Stomach smooth muscle (tissue), 2 donors: ENCODE data around the gene FLT1.
A peak's percentile ranks its signal among the peaks of the same experiment; 100 is the strongest.

ENCODE experiments used
- H3K27ac ChIP-seq: one replicate; pipeline ENCODE4 v1.7.0; 2013; ENCODE audit warnings: mild to moderate bottlenecking, low read length, inconsistent platforms
- H3K27me3 ChIP-seq, 2 donors: one replicate each; pipeline ENCODE4 v1.7.0; 2013; ENCODE audit warnings: low read length in 2 of 2; ENCODE audit not compliant: insufficient read depth in 2 of 2, control insufficient read depth in 1 of 2
- H3K36me3 ChIP-seq, 2 donors: one replicate each; pipeline ENCODE4 v1.7.0; 2013; ENCODE audit warnings: low read length in 2 of 2; ENCODE audit not compliant: control insufficient read depth in 2 of 2, insufficient read depth in 2 of 2
- H3K4me1 ChIP-seq: one replicate; pipeline ENCODE4 v1.7.0; 2013; ENCODE audit warnings: low read length; ENCODE audit not compliant: control insufficient read depth, insufficient read depth
- H3K4me3 ChIP-seq, 2 donors: one replicate each; pipeline ENCODE4 v1.7.0; 2013; ENCODE audit warnings: low read length in 2 of 2
- H3K9ac ChIP-seq, 2 donors: one replicate each; pipeline ENCODE4 v1.7.0; 2013; ENCODE audit warnings: low read length in 2 of 2, mild to moderate bottlenecking in 1 of 2
- H3K9me3 ChIP-seq, 2 donors: one replicate each; pipeline ENCODE4 v1.7.0; 2013; ENCODE audit warnings: low read length in 2 of 2; ENCODE audit not compliant: control insufficient read depth in 2 of 2
- donor health status: healthy.
- donor health status: Pancreatic carcinoma.

The FLT1 gene

DNA sequence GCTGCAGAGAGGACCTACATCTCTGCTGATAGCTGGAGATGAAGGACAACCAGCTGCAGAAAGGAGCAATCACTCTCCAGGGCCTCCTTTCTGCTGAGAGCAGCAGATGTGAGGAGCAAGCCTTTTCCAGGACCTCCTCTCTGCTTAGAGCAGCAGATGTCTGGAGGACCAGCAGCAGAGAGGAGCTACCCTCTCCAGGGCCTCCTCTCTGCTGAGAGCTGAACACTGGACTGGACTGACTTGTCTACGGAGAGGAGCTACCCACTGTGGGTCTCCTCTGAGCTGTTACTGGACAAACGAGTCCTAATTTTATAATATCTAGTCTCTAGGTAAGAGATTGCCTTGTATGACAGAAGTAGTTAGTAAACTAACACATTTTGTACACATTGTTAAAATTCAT is 40.8 kb upstream of the FLT1 start:
- Histone ChIP-seq H3K9ac (no peak overlapping the region), H3K4me1 (peaks cover 14% of the 10 kb centered on the region), H3K27ac (no peak overlapping the region), H3K36me3 (no peaks in the 10 kb centered on the region), H3K9me3 (no peaks in the 10 kb centered on the region), H3K27me3 (peaks cover 20 to 32% of the 10 kb centered on the region in 2 donors), H3K4me3 (no peak overlapping the region)

GRCh38 chr13:28534801-28535200 is 39.9 kb upstream of the FLT1 start:
- peaks cover 27 to 39% of the 10 kb centered on the region in 2 donors for H3K27me3 ChIP-seq
- H3K27ac ChIP-seq = no peak overlapping the region
- H3K4me1 ChIP-seq = peaks cover 14% of the 10 kb centered on the region
- no peaks in the 10 kb centered on the region for H3K36me3 ChIP-seq
- no peak overlapping the region for H3K4me3 ChIP-seq
- no peak overlapping the region for H3K9ac ChIP-seq
- no peaks in the 10 kb centered on the region for H3K9me3 ChIP-seq

DNA sequence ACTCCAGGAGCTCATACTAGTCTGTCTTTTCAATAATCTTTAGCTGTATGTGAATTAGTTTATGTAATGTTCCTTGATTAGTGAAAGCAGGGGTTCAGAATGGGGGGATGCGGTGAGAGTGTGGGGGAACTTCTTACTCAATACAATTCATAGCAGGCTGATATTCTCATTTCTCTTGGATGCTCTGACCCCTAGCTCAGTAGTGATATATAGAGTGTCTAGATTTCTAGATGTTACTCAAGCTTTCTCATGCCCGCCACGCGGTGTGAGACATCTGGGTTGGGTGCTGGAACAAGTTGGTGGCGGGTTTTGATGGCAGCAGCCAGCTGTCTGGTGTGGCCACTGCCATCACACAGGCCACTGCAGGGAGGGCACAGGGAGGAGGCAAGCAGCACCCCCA is 39.3 kb upstream of the FLT1 start:
- H3K27me3 ChIP-seq = peaks cover 27 to 39% of the 10 kb centered on the region in 2 donors
- H3K4me3 ChIP-seq = no peak overlapping the region
- H3K9ac ChIP-seq = no peak overlapping the region
- no peak overlapping the region for H3K27ac ChIP-seq
- peaks cover 14% of the 10 kb centered on the region for H3K4me1 ChIP-seq
- no peaks in the 10 kb centered on the region for H3K9me3 ChIP-seq
- H3K36me3 ChIP-seq = no peaks in the 10 kb centered on the region

- H3K4me1 ChIP-seq = peaks cover 14% of the 10 kb centered on the region
- no peak overlapping the region for H3K9ac ChIP-seq
- no peaks in the 10 kb centered on the region for H3K36me3 ChIP-seq
- H3K27ac ChIP-seq = no peak overlapping the region
- no peak overlapping the region for H3K4me3 ChIP-seq
- no peaks in the 10 kb centered on the region for H3K9me3 ChIP-seq
- peaks cover 31 to 41% of the 10 kb centered on the region in 2 donors for H3K27me3 ChIP-seq
Measured at GRCh38 chr13:28533441-28534166, 38.7 kb upstream of the FLT1 start.

DNA sequence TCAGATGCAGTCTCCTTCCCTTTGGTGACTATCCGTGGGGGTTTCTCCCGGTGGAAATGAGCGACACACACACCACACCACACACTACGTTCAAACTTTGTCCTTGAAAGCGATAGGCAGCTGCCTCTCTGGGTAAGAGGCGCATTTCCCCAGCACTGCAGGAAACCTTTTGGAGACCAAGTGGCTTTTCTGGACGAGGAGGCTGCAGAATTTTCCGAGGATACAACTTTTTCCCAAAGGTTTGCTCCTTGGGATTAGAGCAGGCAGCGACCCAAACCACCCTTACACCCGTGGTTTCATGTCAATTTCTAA is 38.2 kb upstream of the FLT1 start:
- Histone ChIP-seq H3K9ac (no peak overlapping the region), H3K27ac (no peak overlapping the region)

DNA sequence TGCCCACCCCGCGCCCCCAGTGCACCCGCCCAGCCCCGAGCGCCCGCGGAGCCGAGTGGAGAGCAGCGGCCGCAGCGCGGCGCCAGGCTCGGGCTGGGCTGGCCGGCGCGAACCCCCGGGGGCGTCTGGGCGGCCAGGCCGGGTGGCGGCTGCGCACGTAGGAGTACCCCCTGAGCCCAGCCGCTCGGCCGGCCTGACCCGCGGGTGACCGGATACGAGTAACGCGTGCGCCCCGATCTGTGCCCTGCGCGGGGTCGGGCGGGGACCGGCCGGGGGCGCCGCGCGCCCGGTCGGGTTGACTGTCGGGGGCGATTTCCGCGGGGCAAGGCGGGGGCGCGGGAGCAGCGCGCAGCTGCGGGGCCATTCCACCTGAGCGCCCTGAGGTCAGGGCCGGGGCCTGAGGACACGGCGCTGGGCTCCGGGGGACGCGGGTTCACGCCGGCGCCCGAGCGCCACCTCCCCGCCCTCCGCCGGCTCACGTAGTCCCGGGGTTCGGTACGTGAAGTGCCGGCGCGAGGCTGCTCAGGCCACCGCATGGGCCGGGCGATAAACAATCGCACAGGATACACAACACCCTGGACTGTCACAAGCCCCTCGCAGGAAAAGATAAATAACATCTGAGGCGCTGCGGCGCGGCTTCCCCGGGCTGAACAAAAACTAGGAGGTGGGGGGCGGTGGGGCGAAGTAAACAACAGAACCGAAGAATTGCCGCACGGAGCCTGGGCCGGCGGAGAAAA is 37.6 kb upstream of the FLT1 start:
- H3K36me3 ChIP-seq = no peaks in the 10 kb centered on the region
- H3K9me3 ChIP-seq = no peaks in the 10 kb centered on the region
- peaks cover 31 to 45% of the 10 kb centered on the region in 2 donors for H3K27me3 ChIP-seq
- H3K4me1 ChIP-seq = peaks cover 14% of the 10 kb centered on the region
- H3K27ac ChIP-seq = no peak overlapping the region
- H3K4me3 ChIP-seq = peak overlapping the region in 1 of 2 donors; percentile 57
- H3K9ac ChIP-seq = no peak overlapping the region

More for the DNA sequence above, 38.2 kb upstream of the FLT1 start:
- H3K27me3 ChIP-seq = peaks cover 31 to 45% of the 10 kb centered on the region in 2 donors
- no peaks in the 10 kb centered on the region for H3K36me3 ChIP-seq
- peaks cover 14% of the 10 kb centered on the region for H3K4me1 ChIP-seq
- H3K9me3 ChIP-seq = no peaks in the 10 kb centered on the region
- peak overlapping the region in 1 of 2 donors; percentile 47 for H3K4me3 ChIP-seq

DNA sequence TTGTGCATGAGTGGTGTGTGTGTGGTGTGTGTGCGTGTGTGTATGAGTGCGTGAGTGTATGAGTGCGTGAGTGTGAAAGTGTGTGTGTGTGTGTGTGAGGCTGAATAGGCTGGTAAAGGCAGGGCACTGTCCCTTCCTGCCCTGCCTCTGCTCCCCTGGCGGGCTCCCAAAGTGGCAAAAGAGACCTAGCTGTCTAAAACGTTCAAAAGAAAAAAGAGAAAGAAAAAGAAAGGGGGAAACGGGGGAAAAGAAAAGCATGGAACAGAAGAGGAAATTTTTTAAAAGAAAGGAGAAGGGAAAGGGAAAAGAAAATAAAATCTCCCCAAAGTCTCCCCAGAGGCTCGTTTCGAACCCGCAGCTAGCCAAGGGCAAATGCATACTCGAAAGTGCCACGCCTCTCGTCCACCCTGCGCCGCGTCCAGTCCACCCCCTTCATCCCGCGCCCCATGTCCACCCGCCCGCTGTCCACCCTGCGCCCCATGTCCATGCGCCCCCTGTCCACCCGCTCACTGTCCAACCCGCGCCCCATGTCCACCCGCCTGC is 37.0 kb upstream of the FLT1 start:
- H3K9me3 ChIP-seq = no peaks in the 10 kb centered on the region
- H3K27ac ChIP-seq = no peak overlapping the region
- peaks cover 31 to 45% of the 10 kb centered on the region in 2 donors for H3K27me3 ChIP-seq
- H3K4me3 ChIP-seq = peak overlapping the region; percentile 49 to 57
- peak overlapping the region in 1 of 2 donors; percentile 29 for H3K9ac ChIP-seq
- H3K36me3 ChIP-seq = no peaks in the 10 kb centered on the region
- peaks cover 14% of the 10 kb centered on the region for H3K4me1 ChIP-seq

DNA sequence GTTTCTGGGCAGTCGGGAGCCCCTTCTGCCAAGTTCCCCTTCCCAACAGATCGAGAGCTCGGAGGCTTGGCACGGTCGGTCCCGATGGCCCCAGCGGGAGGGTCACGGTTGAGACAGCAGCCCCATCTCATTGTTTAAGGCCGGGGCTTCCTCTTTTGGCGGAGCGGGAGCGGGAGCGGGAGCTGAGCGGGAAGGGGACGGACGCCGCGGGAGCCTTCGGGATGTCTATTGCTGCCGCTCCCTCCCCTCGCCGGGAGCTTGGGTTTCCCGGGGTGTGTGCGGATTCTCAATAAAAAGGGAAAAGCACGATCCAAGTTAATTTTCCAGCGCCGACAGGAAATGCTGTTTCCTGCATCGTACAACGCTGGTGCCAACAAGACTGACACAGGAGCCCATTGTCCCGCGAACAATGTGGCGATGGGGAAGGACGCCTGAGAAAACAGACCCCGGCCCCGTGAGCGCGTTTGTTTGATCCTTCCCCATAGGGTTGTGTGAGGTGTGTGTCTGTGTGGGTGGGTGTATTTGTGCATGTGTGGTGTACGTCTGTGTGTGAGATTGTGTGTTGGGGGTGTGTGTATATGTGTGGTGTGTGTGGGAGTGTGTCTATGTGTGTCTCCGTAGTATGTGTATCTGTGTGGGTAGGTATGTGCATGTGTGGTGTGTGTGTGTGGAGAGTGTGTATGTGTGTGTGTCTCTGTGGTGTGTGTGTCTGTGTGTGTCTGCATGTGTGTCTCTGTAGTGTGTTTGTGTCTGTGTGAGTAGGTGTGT is 36.3 kb upstream of the FLT1 start:
- H3K4me1 ChIP-seq = peaks cover 14% of the 10 kb centered on the region
- no peak overlapping the region for H3K27ac ChIP-seq
- peak overlapping the region; percentile 49 to 57 for H3K4me3 ChIP-seq
- no peaks in the 10 kb centered on the region for H3K36me3 ChIP-seq
- peaks cover 31 to 45% of the 10 kb centered on the region in 2 donors for H3K27me3 ChIP-seq
- peak overlapping the region in 1 of 2 donors; percentile 29 for H3K9ac ChIP-seq
- H3K9me3 ChIP-seq = no peaks in the 10 kb centered on the region

DNA sequence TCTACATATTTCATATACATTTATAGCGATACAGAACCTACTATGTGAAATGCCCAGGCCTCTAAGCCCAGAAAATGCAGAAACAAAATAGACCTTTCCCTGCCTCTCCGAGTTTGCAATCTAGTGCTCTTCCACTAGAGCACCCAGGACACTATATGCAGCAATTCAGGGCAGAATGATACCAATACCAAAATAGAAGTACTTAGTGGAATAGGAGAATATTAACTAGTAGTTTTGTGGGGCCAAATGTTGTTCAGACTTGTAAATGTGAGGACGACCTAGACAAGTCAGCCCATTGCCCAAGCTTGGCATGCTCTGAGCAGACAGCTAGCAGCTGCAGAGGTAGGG is 35.8 kb upstream of the FLT1 start:
- Histone ChIP-seq H3K9ac (no peak overlapping the region), H3K27ac (no peak overlapping the region), H3K4me3 (peak overlapping the region; percentile 49 to 57), H3K4me1 (peaks cover 14% of the 10 kb centered on the region), H3K27me3 (peaks cover 31 to 45% of the 10 kb centered on the region in 2 donors), H3K9me3 (no peaks in the 10 kb centered on the region), H3K36me3 (no peaks in the 10 kb centered on the region)

GRCh38 chr13:28529836-28530235 is 34.9 kb upstream of the FLT1 start:
- Histone ChIP-seq H3K27ac (no peak overlapping the region), H3K9ac (no peak overlapping the region), H3K27me3 (peaks cover 31 to 48% of the 10 kb centered on the region in 2 donors), H3K36me3 (no peaks in the 10 kb centered on the region), H3K9me3 (no peaks in the 10 kb centered on the region), H3K4me3 (no peak overlapping the region), H3K4me1 (peaks cover 14% of the 10 kb centered on the region)
